ENCODE results near the gene RAPGEF5.
"Not testable (repeated sequence)": the region's sequence is repeated elsewhere in the genome, so short reads cannot be mapped to it uniquely, and the experiment has no call there.

RAPGEF5 gene

DNA sequence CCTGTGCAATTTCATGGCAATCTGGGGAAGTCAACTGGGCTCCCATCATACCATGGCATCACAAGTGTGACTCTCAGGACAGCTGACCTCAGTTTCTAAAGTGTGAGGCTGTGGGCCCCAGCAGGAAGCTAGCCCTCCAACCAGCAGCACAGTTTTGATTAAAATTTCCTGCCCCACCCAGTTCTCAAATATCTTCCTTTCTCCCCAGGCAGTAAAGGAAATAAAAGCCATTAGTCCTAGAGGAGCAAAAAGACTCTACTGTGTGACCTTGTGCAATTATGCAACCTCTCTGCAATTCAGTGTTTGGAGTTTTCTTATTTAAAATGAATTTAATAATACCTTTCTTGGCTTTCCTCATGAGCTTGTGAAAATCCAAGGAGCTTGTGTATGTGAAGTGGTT, 268.1 kb downstream of the RAPGEF5 start:
- no peaks in the 10 kb centered on the region for H3K36me3 ChIP-seq (replicated peaks)
- H3K9me3 ChIP-seq, result no peaks in the 10 kb centered on the region
- no peak overlapping the region for H3K4me3 ChIP-seq
- DNase-seq (ENCODE audit: low spot score in 2 of 2), result no peak
- in situ Hi-C loops (cut with MboI; ENCODE audit: low sequenced_read_pairs), result loop anchor here (10.0 kb wide), 2 partner anchors 84 to 824 kb away; no protein-coding TSS in a partner anchor
- no peaks in the 10 kb centered on the region for H3K4me1 ChIP-seq
- no peaks in the 10 kb centered on the region for H3K27me3 ChIP-seq (ENCODE audit: low read depth)

DNA sequence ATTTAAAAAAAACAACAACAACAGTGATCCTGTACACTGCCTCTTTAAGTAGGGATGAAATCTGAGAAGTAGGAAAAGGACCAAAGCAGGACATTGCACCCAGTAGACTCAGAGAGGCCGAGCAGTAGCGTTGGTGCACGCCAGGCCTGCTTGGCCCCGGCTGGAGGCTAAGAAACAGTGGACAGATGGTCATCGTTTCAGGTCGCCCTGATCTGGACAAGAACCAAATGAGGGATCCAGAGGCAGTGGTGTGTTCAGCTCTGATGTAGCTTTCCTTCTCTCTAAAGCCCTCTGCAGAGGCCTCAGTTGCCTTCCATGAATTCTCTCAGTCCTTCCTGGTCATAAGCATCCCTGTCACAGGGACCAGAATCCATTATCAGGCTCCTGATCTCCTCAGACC, 269.1 kb downstream of the RAPGEF5 start:
- Histone ChIP-seq H3K36me3 (replicated peaks) (no peaks in the 10 kb centered on the region), H3K4me1 (peaks cover 3% of the 10 kb centered on the region), H3K4me3 (no peak overlapping the region), H3K27me3 (ENCODE audit: low read depth) (no peaks in the 10 kb centered on the region), H3K9me3 (no peaks in the 10 kb centered on the region)
- in situ Hi-C loops (cut with MboI; ENCODE audit: low sequenced_read_pairs), result loop anchor here (10.0 kb wide), 2 partner anchors 83 to 823 kb away; no protein-coding TSS in a partner anchor
- no peak for DNase-seq (ENCODE audit: low spot score in 2 of 2)

DNA sequence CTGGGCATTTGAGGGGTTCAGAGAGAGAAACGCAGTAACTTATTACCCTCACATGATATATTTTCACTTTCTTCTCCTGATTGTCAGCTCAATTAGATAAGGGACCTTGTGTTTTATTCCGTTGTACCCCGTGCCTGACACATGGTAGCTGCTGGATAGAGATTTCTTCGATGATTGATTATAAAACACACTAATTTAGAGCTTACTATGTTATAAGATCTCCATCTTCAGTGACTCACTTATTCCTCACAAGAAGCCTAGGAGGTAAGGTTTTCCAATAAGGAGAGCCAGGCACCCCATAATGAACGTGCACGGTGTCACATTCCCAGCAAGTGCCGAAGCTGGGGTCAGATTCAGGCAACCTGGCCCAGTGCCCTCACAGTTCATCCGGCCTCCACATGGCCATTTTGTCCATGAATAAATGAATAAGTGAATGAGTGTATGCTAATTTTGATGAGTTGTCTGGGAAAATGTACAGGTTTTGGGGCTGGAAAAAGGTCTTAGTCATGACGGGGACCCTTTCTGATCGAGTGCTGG, 273.2 kb downstream of the RAPGEF5 start:
- in situ Hi-C loops (cut with MboI; ENCODE audit: low sequenced_read_pairs), result loop anchor here (10.0 kb wide), 2 partner anchors 79 to 819 kb away; no protein-coding TSS in a partner anchor
- no peak for DNase-seq (ENCODE audit: low spot score in 2 of 2)
- no peaks in the 10 kb centered on the region; the same call in 1 of the 2 replicates for H3K9me3 ChIP-seq
- peaks cover 3% of the 10 kb centered on the region for H3K4me1 ChIP-seq
- H3K4me3 ChIP-seq, result peak overlapping the region; percentile 55
- H3K36me3 ChIP-seq (replicated peaks), result no peaks in the 10 kb centered on the region
- H3K27me3 ChIP-seq (ENCODE audit: low read depth), result no peaks in the 10 kb centered on the region

DNA sequence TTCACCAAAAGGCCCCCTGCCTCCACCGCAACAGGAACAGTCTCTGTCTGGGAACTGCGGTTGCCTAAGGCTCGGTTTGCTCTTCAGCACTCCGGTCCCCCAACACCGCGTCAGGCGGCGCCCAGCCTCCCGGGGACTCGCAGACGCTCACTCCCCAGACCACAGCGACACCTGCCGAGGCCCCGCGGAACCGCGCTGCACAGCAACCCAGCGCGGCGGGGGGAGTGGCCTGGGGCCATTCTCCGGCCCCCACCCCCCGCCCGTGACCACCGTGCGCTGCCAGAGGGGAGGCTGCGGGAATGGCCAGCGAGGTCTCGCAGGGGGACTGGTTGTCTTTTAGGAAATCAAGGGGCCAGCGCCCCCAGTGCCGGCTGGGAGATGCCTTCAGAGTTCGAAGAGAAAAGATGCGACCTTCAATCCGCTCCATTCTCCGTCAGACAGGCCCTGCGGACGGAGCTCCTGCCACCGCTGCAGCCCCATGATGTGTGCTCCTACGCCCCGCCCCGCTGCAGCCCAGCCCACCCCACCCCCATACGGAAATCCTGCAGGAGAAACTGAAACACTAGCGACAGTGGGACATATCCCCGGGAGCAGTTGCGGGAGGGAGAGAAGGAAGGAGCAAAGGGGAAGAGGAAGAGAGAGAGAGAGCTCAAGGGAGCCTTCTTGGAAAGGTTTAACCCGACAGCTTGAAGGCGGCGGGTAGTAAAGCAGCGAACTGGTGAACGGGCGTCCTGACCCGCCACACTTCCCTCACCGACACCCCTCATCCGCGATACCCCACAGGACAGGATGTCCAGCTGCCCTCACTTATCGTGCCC, 273.9 kb downstream of the RAPGEF5 start:
- H3K27me3 ChIP-seq (ENCODE audit: low read depth), result no peaks in the 10 kb centered on the region
- DNase-seq (ENCODE audit: low spot score in 2 of 2), result peak; percentile 74 to 97
- H3K4me3 ChIP-seq, result peak overlapping the region; percentile 55
- peaks cover 3% of the 10 kb centered on the region for H3K4me1 ChIP-seq
- H3K9me3 ChIP-seq, result no peaks in the 10 kb centered on the region; the same call in 1 of the 2 replicates
- in situ Hi-C loops (cut with MboI; ENCODE audit: low sequenced_read_pairs), result loop anchor here (10.0 kb wide), 2 partner anchors 78 to 818 kb away; no protein-coding TSS in a partner anchor
- H3K36me3 ChIP-seq (replicated peaks), result no peaks in the 10 kb centered on the region

DNA sequence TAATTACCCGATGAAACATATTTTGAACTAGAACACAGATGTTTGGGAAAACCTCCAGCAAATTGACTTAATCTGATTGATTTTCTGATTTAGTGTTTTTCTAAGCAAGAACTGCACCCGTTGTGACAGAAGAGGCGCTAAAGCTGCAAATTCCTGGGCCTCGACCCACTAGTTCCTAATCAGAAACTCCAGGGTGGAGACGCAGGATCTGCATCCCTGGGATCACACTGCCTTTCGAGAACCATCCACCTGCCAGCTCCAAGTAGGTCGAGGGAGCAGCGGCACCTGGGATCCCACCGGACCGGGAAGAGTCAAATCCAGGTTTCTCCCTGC, 274.4 kb downstream of the RAPGEF5 start:
- peaks cover 3% of the 10 kb centered on the region for H3K4me1 ChIP-seq
- in situ Hi-C loops (cut with MboI; ENCODE audit: low sequenced_read_pairs), result loop anchor here (10.0 kb wide), 2 partner anchors 78 to 818 kb away; no protein-coding TSS in a partner anchor
- no peaks in the 10 kb centered on the region for H3K27me3 ChIP-seq (ENCODE audit: low read depth)

DNA sequence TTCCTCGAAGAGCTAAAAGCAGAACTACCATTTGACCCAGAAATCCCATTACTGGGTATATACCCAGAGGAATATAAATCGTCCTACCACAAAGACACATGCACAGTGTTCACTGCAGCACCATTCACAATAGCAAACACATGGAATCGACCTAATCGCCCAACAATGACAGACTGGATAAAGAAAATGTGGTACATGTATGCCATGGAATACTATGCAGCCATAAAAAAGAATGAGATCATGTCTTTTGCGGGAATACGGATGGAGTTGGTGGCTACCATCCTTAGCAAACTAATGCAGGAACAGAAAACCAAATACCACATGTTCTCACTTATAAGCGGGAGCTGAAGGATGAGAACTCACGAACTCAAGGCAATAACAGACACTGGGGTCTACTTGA, 276.7 kb downstream of the RAPGEF5 start:
- not testable (repeated sequence) for DNase-seq (ENCODE audit: low spot score in 2 of 2); H3K36me3 ChIP-seq (replicated peaks); H3K9me3 ChIP-seq; H3K4me1 ChIP-seq; H3K27me3 ChIP-seq (ENCODE audit: low read depth); H3K4me3 ChIP-seq
- in situ Hi-C loops (cut with MboI; ENCODE audit: low sequenced_read_pairs), result loop anchor here (10.0 kb wide), 2 partner anchors 75 to 815 kb away; no protein-coding TSS in a partner anchor

More for the DNA sequence above, 274.4 kb downstream of the RAPGEF5 start:
- no peaks in the 10 kb centered on the region for H3K36me3 ChIP-seq (replicated peaks)
- DNase-seq (ENCODE audit: low spot score in 2 of 2), result no peak
- H3K4me3 ChIP-seq, result peak overlapping the region; percentile 55
- H3K9me3 ChIP-seq, result no peaks in the 10 kb centered on the region; the same call in 1 of the 2 replicates

DNA sequence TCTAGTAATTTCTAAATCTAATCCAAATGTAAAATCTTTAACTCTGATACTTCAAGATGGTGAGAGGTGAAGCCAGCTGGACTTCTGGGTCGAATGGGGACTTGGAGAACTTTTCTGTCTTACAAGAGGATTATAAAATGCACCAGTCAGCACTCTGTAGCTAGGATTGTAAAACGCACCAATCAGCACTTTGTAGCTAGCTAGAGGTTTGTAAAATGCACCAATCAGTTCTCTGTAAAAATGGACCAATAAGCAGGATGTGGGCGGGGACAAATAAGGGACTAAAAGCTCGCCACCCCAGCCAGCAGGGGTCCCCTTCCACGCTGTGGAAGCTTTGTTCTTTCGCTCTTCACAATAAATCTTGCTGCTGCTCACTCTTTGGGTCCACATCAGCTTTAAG, 278.1 kb downstream of the RAPGEF5 start:
- H3K4me3 ChIP-seq; H3K9me3 ChIP-seq; H3K36me3 ChIP-seq (replicated peaks); in situ Hi-C loops (cut with MboI; ENCODE audit: low sequenced_read_pairs); H3K4me1 ChIP-seq; DNase-seq (ENCODE audit: low spot score in 2 of 2): not testable (repeated sequence)
- peaks cover 16% of the 10 kb centered on the region for H3K27me3 ChIP-seq (ENCODE audit: low read depth)

DNA sequence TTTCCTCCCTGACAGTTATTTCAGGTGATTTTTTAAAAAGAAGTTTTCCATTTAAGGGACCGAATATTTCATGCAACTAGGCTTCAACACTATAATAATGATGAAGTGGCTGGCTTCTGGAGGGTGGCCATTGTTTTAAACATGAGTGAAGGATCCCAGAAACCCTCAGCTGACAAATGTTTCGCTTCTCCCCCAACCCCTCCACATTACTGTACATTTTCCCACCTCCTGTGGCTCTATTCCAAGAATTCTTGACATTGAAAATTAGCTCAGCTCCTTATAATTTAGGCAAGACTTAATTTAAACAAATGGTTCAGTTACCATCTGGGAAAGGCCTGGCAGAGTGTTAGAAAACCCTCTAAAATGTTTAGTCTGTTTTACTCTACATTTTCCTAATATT, 281.4 kb downstream of the RAPGEF5 start:
- H3K4me1 ChIP-seq, result no peaks in the 10 kb centered on the region

DNA sequence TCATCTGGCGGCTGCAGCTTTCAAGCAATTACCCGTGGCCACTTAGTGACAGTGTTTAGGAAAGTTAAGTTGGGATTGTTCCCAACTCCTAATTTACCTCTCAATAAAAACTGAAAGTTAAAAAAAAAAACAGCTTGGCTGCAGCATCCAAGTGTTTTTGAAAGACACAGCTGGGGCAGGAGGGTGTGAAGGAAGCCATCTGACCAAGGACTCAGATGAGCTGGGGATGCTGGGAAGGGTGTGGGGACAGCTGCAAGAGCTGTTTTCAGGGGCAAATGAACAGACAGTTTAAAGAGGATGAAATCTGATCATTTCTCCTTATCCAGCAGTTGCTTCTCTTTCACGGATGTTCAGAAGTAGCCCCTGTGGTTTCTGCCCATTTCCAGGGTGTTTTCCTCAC, 282.1 kb downstream of the RAPGEF5 start:
- no peak overlapping the region for H3K4me3 ChIP-seq
- no peaks in the 10 kb centered on the region; the same call in 1 of the 2 replicates for H3K9me3 ChIP-seq
- H3K27me3 ChIP-seq (ENCODE audit: low read depth), result peaks cover 16% of the 10 kb centered on the region
- no peaks in the 10 kb centered on the region for H3K4me1 ChIP-seq
- in situ Hi-C loops (cut with MboI; ENCODE audit: low sequenced_read_pairs), result no loop called here
- DNase-seq (ENCODE audit: low spot score in 2 of 2), result no peak
- no peaks in the 10 kb centered on the region for H3K36me3 ChIP-seq (replicated peaks)

More for the DNA sequence above, 281.4 kb downstream of the RAPGEF5 start:
- in situ Hi-C loops (cut with MboI; ENCODE audit: low sequenced_read_pairs), result no loop called here
- Histone ChIP-seq H3K4me3 (no peak overlapping the region), H3K27me3 (ENCODE audit: low read depth) (peaks cover 16% of the 10 kb centered on the region), H3K36me3 (replicated peaks) (no peaks in the 10 kb centered on the region), H3K9me3 (no peaks in the 10 kb centered on the region; the same call in 1 of the 2 replicates)
- no peak for DNase-seq (ENCODE audit: low spot score in 2 of 2)

Measured in HAP-1 (cell line).